K562 (cell line): ENCODE measurements around the gene CGREF1. TPM values are rescaled to one million over a fixed set of nuclear protein-coding genes. Genes with fewer than 3 reads are reported as not detected.

ENCODE experiments used
- ATAC-seq: fragments of 200-7000 bp; cut with Tn5 transposase; 3 replicates; pipeline ENCODE4 v1.9.1; 2020; ENCODE audit warnings: moderate library complexity
- BruUV-seq: library from RNA; stranded (reverse); fragments of 400-500 nt; replicated peaks from 2 replicates; lab custom pipeline; 2021; lab: Mats Ljungman, UMichigan
- CTCF ChIA-PET: fragments of 300-600 bp; formaldehyde crosslinking; extraction: SDS; loops from one replicate; lab custom pipeline; 2021; ENCODE audit warnings: low intra/inter-chr PET ratio; lab: Yijun Ruan, JAX
- POLR2A ChIA-PET: fragments of 300-600, 350-650 bp; sonication (Branson Sonifier 250); formaldehyde crosslinking; extraction: SDS; loops from one replicate; lab custom pipeline; 2021; ENCODE audit warnings: antibody characterized with exemption, inconsistent platforms; lab: Yijun Ruan, JAX
- DNase-seq, 4 experiments: peaks; one replicate each; pipeline versions ENCODE4 v3.0.0 to v3.0.0-alpha.2; 2011 to 2018; ENCODE audit warnings: low spot score in 3 of 4, mixed read lengths in 3 of 4; ENCODE audit errors: extremely low read depth in 1 of 4
- FAIRE-seq: peaks from 2 replicates; lab custom pipeline; 2011; peaks lifted over from hg19 to GRCh38; lab: Jason Lieb, UNC
- H2AFZ ChIP-seq: 2 replicates; pipeline ENCODE4 v1.6.0; 2011; ENCODE audit warnings: low read depth, low read length, control low read depth, inconsistent platforms
- H3K27ac ChIP-seq: fragments of 200-600 bp; 3 replicates; pipeline ENCODE4 v1.8.0; 2011; ENCODE audit warnings: low read depth, mild to moderate bottlenecking, control low read depth, inconsistent platforms, low read length, moderate library complexity, mixed read lengths; ENCODE audit errors: extremely low read depth
- H3K27me3 ChIP-seq, 2 experiments: fragments of 300-600 bp in 1 of 2; 2 replicates in 1 of 2; 3 replicates in 1 of 2; pipeline versions ENCODE4 v1.6.0 to v1.8.0; 2011; ENCODE audit warnings: inconsistent platforms in 2 of 2, low read length in 2 of 2, mild to moderate bottlenecking in 1 of 2, mixed read lengths in 1 of 2, moderate library complexity in 1 of 2; ENCODE audit not compliant: control insufficient read depth in 2 of 2, insufficient read depth in 2 of 2
- H3K36me3 ChIP-seq: fragments of 300-600 bp; 3 replicates; pipeline ENCODE4 v1.8.0; 2011; ENCODE audit warnings: mild to moderate bottlenecking, low read length, inconsistent platforms; ENCODE audit not compliant: control insufficient read depth, insufficient read depth
- H3K4me1 ChIP-seq, 2 experiments: fragments of 200-600 bp in 1 of 2; replicated peaks in 1 of 2; 2 replicates in 1 of 2; 3 replicates in 1 of 2; pipeline versions ENCODE4 v1.5.1 to v1.8.0; 2011; ENCODE audit warnings: inconsistent platforms in 2 of 2, low read length in 2 of 2, mild to moderate bottlenecking in 1 of 2, mixed read lengths in 1 of 2, moderate library complexity in 1 of 2; ENCODE audit not compliant: control insufficient read depth in 2 of 2, insufficient read depth in 2 of 2
- H3K4me2 ChIP-seq: 2 replicates; pipeline ENCODE4 v1.6.1; 2011; ENCODE audit warnings: low read length, control low read depth, inconsistent platforms, mixed read lengths; ENCODE audit not compliant: insufficient read depth
- H3K4me3 ChIP-seq: fragments of 200-600 bp; sonication (generic), shearing (Covaris generic); 2 replicates; pipeline ENCODE4 v1.5.1; 2016; ENCODE audit warnings: control low read depth, inconsistent platforms
- H3K79me2 ChIP-seq: fragments of 200-600 bp; 3 replicates; pipeline ENCODE4 v1.8.0; 2011; ENCODE audit warnings: low read length, inconsistent platforms; ENCODE audit not compliant: control insufficient read depth, insufficient read depth
- H3K9ac ChIP-seq, 2 experiments: 2 replicates each; pipeline versions ENCODE4 v1.6.0 to v1.6.1; 2011; ENCODE audit warnings: low read depth in 2 of 2, low read length in 2 of 2, control low read depth in 1 of 2, inconsistent platforms in 1 of 2, mild to moderate bottlenecking in 1 of 2, mixed read lengths in 1 of 2; ENCODE audit not compliant: insufficient read depth in 1 of 2
- H3K9me1 ChIP-seq: one replicate; pipeline ENCODE4 v1.6.0; 2011; ENCODE audit warnings: inconsistent platforms, mild to moderate bottlenecking, low read length, moderate library complexity; ENCODE audit not compliant: control insufficient read depth, insufficient read depth
- H3K9me3 ChIP-seq: replicated peaks from 2 replicates; pipeline ENCODE4 v1.5.1; 2011; ENCODE audit warnings: low read depth, low read length, inconsistent platforms; ENCODE audit not compliant: control insufficient read depth, insufficient read depth
- H4K20me1 ChIP-seq: replicated peaks from 2 replicates; pipeline ENCODE4 v1.6.1; 2011; ENCODE audit warnings: low read length, inconsistent platforms, mixed read lengths; ENCODE audit not compliant: control insufficient read depth, insufficient read depth
- POLR2G ChIP-seq: fragments of 200-400 bp; formaldehyde crosslinking; IDR thresholded peaks from 2 replicates; pipeline ENCODE4 v1.6.1; 2017; ENCODE audit warnings: low read depth, mild to moderate bottlenecking, antibody characterized with exemption, low read length, moderate library complexity
- TAL1 ChIP-seq: fragments of 450-650 bp; IDR thresholded peaks from 2 replicates; pipeline ENCODE4 v1.6.1; 2016; ENCODE audit warnings: mild to moderate bottlenecking
- TSHZ1 ChIP-seq: fragments of 250-450 bp; sonication (Bioruptor Pico); IDR thresholded peaks from 2 replicates; pipeline ENCODE4 v1.4.0; 2020; ENCODE audit warnings: mild to moderate bottlenecking, moderate library complexity
- WGBS: fragments of 100-300 bp; shearing (Covaris generic); methylation state at CpG from one replicate; pipeline ENCODE4 v1.1.6; 2016; ENCODE audit warnings: low coverage, mixed read lengths; ENCODE audit not compliant: insufficient coverage; ENCODE audit errors: missing lambda C conversion rate; 5-methylcytosine and 5-hydroxymethylcytosine counted together
- in situ Hi-C: fragments of 300-500 bp; cut with MboI; formaldehyde crosslinking; loops from 4 replicates; pipeline ENCODE4 v1.15.0; 2018; ENCODE audit warnings: inconsistent platforms, mixed read lengths
- intact Hi-C: fragments of 100-400 bp; cut with micrococcal nuclease; formaldehyde crosslinking; loops from 2 replicates; pipeline ENCODE4 v1.14.2; 2022
- polyA plus RNA-seq, 8 experiments: library from polyadenylated mRNA; depleted of rRNA in 4 of 8; stranded (reverse) in 5 of 8; unstranded in 3 of 8; fragments of >200 nt; fragmentation: Nextera tagmentation in 2 of 8; fragmentation: Illumina TruSeq in 1 of 8; extraction: Ambion mirVana in 2 of 8; extraction: Trizol in 1 of 8; gene quantifications; 2 replicates each; pipeline versions ENCODE4 v1.2.1 to v1.2.3, GENCODE V29; 2011 to 2014; ENCODE audit warnings: inconsistent platforms in 1 of 8, missing spikeins in 1 of 8
- total RNA-seq, 7 experiments: library from RNA; depleted of rRNA in 6 of 7; stranded (reverse); fragments of >200 nt in 6 of 7; fragmentation: Illumina TruSeq in 2 of 7; extraction: Trizol in 2 of 7; gene quantifications; 2 replicates each; pipeline versions ENCODE4 v1.2.1 to v1.2.3, GENCODE V29; 2011 to 2021; ENCODE audit warnings: low replicate concordance in 1 of 7

The CGREF1 gene
- total and polyA plus RNA-seq, 9 of the 15 experiments (the other 6 are each of a cell fraction or from before 2014, with no cell fraction given) = 0.07 to 0.50 (median 0.37) TPM

- Histone ChIP-seq H4K20me1 (no peaks in the 10 kb centered on the region), H2AFZ (no peak overlapping the region), H3K36me3 (peaks cover 71% of the 10 kb centered on the region), H3K4me2 (no peak overlapping the region), H3K9me3 (no peaks in the 10 kb centered on the region), H3K9me1 (no peaks in the 10 kb centered on the region), H3K27ac (no peak overlapping the region), H3K4me3 (no peak overlapping the region), H3K4me1 (peaks cover 24 to 28% of the 10 kb centered on the region in 2 experiments), H3K79me2 (no peaks in the 10 kb centered on the region), H3K27me3 (no peaks in the 10 kb centered on the region), H3K9ac (peak overlapping the region in 1 of 2 experiments; percentile 6; a peak in 1 of 4 replicates)
- WGBS = 85% methylated on average over 10 of the region's 10 CpGs
- in situ Hi-C loops = no loop called here
- TF ChIP-seq TSHZ1 (CRISPR knock-in tag) (no peak), TAL1 (no peak), POLR2G (peak; percentile 25; the same call in 1 of the 2 replicates)
- DNase-seq (no peak), ATAC-seq (no peak), FAIRE-seq (no peak)
- BruUV-seq = no TSS peak
- intact Hi-C loops = no loop called here
- ChIA-PET POLR2A (interaction anchor here (0.6 to 10.5 kb wide), 7 partner anchors 8 to 104 kb away, joined by 3 to 112 read pairs (median 4); partner anchors contain the start of gene OST4), CTCF (no interaction called here)
Observed at GRCh38 chr2:27058210-27058609, 60.7 kb downstream of the CGREF1 start.
